GM12878 (cell line): ENCODE measurements around the gene SIK2. TPM values are rescaled to one million over a fixed set of nuclear protein-coding genes. Genes with fewer than 3 reads are reported as not detected.

Source experiments
- ATAC-seq: fragments of 200-7000 bp; cut with Tn5 transposase; 3 replicates; pipeline ENCODE4 v1.9.1; 2020; ENCODE audit warnings: mild to moderate bottlenecking, moderate library complexity
- BruUV-seq: library from RNA; stranded (reverse); fragments of 400-500 nt; replicated peaks from 2 replicates; lab custom pipeline; 2021; lab: Mats Ljungman, UMichigan
- CTCF ChIA-PET: fragments of 300-600 bp; sonication (Branson Sonifier 250); formaldehyde crosslinking; extraction: SDS; loops from one replicate; lab custom pipeline; 2021; ENCODE audit warnings: inconsistent platforms; lab: Yijun Ruan, JAX
- POLR2A ChIA-PET: fragments of 350-600 bp; formaldehyde crosslinking; extraction: SDS; loops from one replicate; lab custom pipeline; 2021; ENCODE audit warnings: inconsistent platforms; lab: Charles Lee
- RAD21 ChIA-PET: fragments of 300-600 bp; sonication (Branson Sonifier 250); formaldehyde crosslinking; loops from one replicate; lab custom pipeline; 2023; ENCODE audit warnings: antibody characterized with exemption; ENCODE audit not compliant: unreplicated experiment; lab: Charles Lee
- SMC1A ChIA-PET: fragments of 300-600 bp; sonication (Branson Sonifier 250); formaldehyde crosslinking; loops from one replicate; lab custom pipeline; 2023; ENCODE audit not compliant: unreplicated experiment, uncharacterized antibody; lab: Charles Lee
- DNase-seq: peaks from one replicate; pipeline ENCODE4 v3.0.0-alpha.2; 2011; ENCODE audit warnings: low read depth, low spot score
- FAIRE-seq: peaks from 3 replicates; lab custom pipeline; 2011; peaks lifted over from hg19 to GRCh38; lab: Jason Lieb, UNC
- H2AFZ ChIP-seq: 2 replicates; pipeline ENCODE4 v1.6.0; 2011; ENCODE audit warnings: low read depth, low read length, control low read depth; ENCODE audit not compliant: control insufficient read depth
- H3K27ac ChIP-seq: 2 replicates; pipeline ENCODE4 v1.5.1; 2011; ENCODE audit warnings: control low read depth; ENCODE audit not compliant: control insufficient read depth, insufficient read depth
- H3K27me3 ChIP-seq, 2 experiments: replicated peaks in 1 of 2; 2 replicates each; pipeline versions ENCODE4 v1.6.0 to v1.6.1; 2011; ENCODE audit warnings: low read length in 1 of 2; ENCODE audit not compliant: control insufficient read depth in 2 of 2, insufficient read depth in 2 of 2
- H3K36me3 ChIP-seq, 2 experiments: 2 replicates each; pipeline ENCODE4 v1.5.1; 2011; ENCODE audit warnings: low read length in 1 of 2; ENCODE audit not compliant: control insufficient read depth in 2 of 2, insufficient read depth in 2 of 2
- H3K4me1 ChIP-seq: 2 replicates; pipeline ENCODE4 v1.6.1; 2011; ENCODE audit warnings: mild to moderate bottlenecking, low read length, moderate library complexity, mixed read lengths; ENCODE audit not compliant: control insufficient read depth, insufficient read depth
- H3K4me2 ChIP-seq: 2 replicates; pipeline ENCODE4 v1.6.0; 2011; ENCODE audit warnings: control low read depth; ENCODE audit not compliant: control insufficient read depth, insufficient read depth
- H3K4me3 ChIP-seq: fragments of 200-600 bp; sonication (generic); 2 replicates; pipeline ENCODE4 v1.5.1; 2016
- H3K79me2 ChIP-seq: 2 replicates; pipeline ENCODE4 v1.6.0; 2011; ENCODE audit warnings: low read length; ENCODE audit not compliant: control insufficient read depth, insufficient read depth
- H3K9ac ChIP-seq: 2 replicates; pipeline ENCODE4 v1.8.0; 2011; ENCODE audit warnings: low read length, control low read depth, mixed read lengths; ENCODE audit not compliant: control insufficient read depth, insufficient read depth
- H3K9me3 ChIP-seq: replicated peaks from 3 replicates; pipeline ENCODE4 v1.5.1; 2011; ENCODE audit warnings: mild to moderate bottlenecking, low read length; ENCODE audit not compliant: control insufficient read depth, insufficient read depth
- H4K20me1 ChIP-seq: 2 replicates; pipeline ENCODE4 v1.6.0; 2011; ENCODE audit not compliant: control insufficient read depth, insufficient read depth
- POLR2A ChIP-seq: IDR thresholded peaks from 2 replicates; pipeline ENCODE4 v1.6.1; 2011; ENCODE audit warnings: low read depth, mild to moderate bottlenecking, low read length
- SIN3A ChIP-seq: IDR thresholded peaks from 2 replicates; pipeline ENCODE4 v1.6.1; 2012; ENCODE audit warnings: low read depth, low read length, improper control_type of control experiment
- SPI1 ChIP-seq: IDR thresholded peaks from 2 replicates; pipeline ENCODE4 v1.6.1; 2011; ENCODE audit warnings: low read depth, mild to moderate bottlenecking, low read length, moderate library complexity, borderline replicate concordance; ENCODE audit not compliant: insufficient read depth
- SUPT20H ChIP-seq: IDR thresholded peaks from 2 replicates; pipeline ENCODE4 v1.6.1; 2011; ENCODE audit warnings: low read depth, mild to moderate bottlenecking, low read length, moderate library complexity, borderline replicate concordance; ENCODE audit not compliant: control insufficient read depth
- WGBS: methylation state at CpG from one replicate; pipeline ENCODE4 v1.1.6; 2016; ENCODE audit warnings: low lambda C conversion rate; ENCODE audit not compliant: insufficient replicate concordance, insufficient coverage; ENCODE audit errors: missing lambda C conversion rate; 5-methylcytosine and 5-hydroxymethylcytosine counted together
- in situ Hi-C: fragments of 300-500 bp; cut with MboI; formaldehyde crosslinking; loops from 9 replicates; pipeline ENCODE4 v1.14.3; 2018; ENCODE audit warnings: mixed read lengths
- intact Hi-C: fragments of 100-400 bp; cut with micrococcal nuclease; formaldehyde crosslinking; loops from one replicate; pipeline ENCODE4 v1.14.2; 2022; ENCODE audit not compliant: unreplicated experiment
- polyA plus RNA-seq, 11 experiments: library from polyadenylated mRNA; depleted of rRNA in 4 of 11; unstranded in 6 of 11; stranded (reverse) in 5 of 11; fragments of >200 nt; fragmentation: Nextera tagmentation in 4 of 11; fragmentation: Illumina TruSeq in 1 of 11; extraction: Ambion mirVana in 4 of 11; extraction: Trizol in 1 of 11; gene quantifications; 1 replicate in 1 of 11; 2 replicates in 10 of 11; pipeline versions ENCODE4 v1.2.1 to v1.2.3, GENCODE V29; 2011 to 2016; ENCODE audit warnings: inconsistent platforms in 2 of 11, missing spikeins in 2 of 11, low read depth in 1 of 11
- total RNA-seq, 4 experiments: library from RNA; depleted of rRNA in 3 of 4; stranded (reverse); fragments of >200 nt in 3 of 4; fragmentation: Illumina TruSeq in 1 of 4; extraction: Trizol in 1 of 4; gene quantifications; 2 replicates each; pipeline versions ENCODE4 v1.2.1 to v1.2.3, GENCODE V29; 2013 to 2021
- TF ChIP-seq, protein P1 (sequence below): IDR thresholded peaks from 2 replicates; pipeline ENCODE4 v1.6.1; 2011; ENCODE audit warnings: low read depth, low read length, improper control_type of control experiment, borderline replicate concordance
- TF ChIP-seq, protein P2 (sequence below): fragments of 450-650 bp; formaldehyde crosslinking; IDR thresholded peaks from 2 replicates; pipeline ENCODE4 v1.4.0; 2020; ENCODE audit warnings: mild to moderate bottlenecking, moderate library complexity
- TF ChIP-seq, protein P3 (sequence below): fragments of 150-350 bp; IDR thresholded peaks from 2 replicates; pipeline ENCODE4 v1.6.1; 2014; ENCODE audit warnings: mild to moderate bottlenecking, low read depth, low read length

The SIK2 gene
- total and polyA plus RNA-seq, 10 of the 15 experiments (the other 5 are each of a cell fraction or from before 2014, with no cell fraction given), result 0.97 to 14.2 (median 4.5) TPM

DNA sequence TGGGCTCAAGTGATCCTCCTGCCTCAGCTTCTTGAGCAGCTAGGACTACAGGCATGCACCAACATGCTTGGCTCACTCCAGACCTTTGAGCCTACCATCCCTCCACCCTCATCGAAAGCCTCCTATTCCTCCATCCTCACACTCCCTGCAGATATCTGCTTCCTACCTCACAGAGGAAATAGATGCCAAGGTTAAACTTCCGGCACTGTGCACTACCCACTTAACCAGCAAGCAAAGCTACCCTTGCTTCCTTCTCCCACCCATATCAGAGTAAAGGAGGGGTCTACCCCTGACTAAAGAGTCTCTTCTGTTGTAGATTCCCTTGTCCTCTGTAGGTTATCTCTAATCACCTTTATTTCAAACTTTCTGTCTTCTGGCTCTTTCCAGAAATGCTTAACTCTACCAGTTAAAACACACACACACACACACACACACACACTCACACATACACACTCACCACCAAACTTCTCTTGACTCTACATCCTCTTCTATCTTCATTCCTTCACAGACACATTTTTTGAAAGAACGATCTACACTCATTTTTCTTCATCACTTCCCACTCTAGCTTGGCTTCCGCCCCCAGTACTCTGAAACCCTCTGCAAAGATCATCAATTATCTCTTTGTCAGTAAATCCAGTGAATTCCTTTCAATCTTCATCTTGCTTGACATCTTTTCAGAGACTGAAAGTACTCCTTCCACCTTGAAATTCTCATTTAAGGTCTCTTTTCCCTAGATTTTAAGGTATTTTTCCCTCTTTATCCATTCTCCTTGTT lies 10.9 kb upstream of the SIK2 start:
- no peak for ATAC-seq
- Histone ChIP-seq H2AFZ (no peak overlapping the region), H3K36me3 (no peaks in the 10 kb centered on the region), H3K79me2 (no peaks in the 10 kb centered on the region), H3K9ac (no peak overlapping the region), H3K4me2 (no peak overlapping the region), H3K9me3 (no peaks in the 10 kb centered on the region), H3K4me3 (no peak overlapping the region), H3K27ac (no peak overlapping the region), H4K20me1 (no peaks in the 10 kb centered on the region), H3K27me3 (no peaks in the 10 kb centered on the region; a peak in 2 of 4 replicates), H3K4me1 (no peaks in the 10 kb centered on the region)
- TF ChIP-seq, protein P1, sequence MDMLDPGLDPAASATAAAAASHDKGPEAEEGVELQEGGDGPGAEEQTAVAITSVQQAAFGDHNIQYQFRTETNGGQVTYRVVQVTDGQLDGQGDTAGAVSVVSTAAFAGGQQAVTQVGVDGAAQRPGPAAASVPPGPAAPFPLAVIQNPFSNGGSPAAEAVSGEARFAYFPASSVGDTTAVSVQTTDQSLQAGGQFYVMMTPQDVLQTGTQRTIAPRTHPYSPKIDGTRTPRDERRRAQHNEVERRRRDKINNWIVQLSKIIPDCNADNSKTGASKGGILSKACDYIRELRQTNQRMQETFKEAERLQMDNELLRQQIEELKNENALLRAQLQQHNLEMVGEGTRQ, result no peak
- TF ChIP-seq POLR2A (no peak), SUPT20H (no peak), SPI1 (no peak), SIN3A (no peak)
- TF ChIP-seq, protein P2, sequence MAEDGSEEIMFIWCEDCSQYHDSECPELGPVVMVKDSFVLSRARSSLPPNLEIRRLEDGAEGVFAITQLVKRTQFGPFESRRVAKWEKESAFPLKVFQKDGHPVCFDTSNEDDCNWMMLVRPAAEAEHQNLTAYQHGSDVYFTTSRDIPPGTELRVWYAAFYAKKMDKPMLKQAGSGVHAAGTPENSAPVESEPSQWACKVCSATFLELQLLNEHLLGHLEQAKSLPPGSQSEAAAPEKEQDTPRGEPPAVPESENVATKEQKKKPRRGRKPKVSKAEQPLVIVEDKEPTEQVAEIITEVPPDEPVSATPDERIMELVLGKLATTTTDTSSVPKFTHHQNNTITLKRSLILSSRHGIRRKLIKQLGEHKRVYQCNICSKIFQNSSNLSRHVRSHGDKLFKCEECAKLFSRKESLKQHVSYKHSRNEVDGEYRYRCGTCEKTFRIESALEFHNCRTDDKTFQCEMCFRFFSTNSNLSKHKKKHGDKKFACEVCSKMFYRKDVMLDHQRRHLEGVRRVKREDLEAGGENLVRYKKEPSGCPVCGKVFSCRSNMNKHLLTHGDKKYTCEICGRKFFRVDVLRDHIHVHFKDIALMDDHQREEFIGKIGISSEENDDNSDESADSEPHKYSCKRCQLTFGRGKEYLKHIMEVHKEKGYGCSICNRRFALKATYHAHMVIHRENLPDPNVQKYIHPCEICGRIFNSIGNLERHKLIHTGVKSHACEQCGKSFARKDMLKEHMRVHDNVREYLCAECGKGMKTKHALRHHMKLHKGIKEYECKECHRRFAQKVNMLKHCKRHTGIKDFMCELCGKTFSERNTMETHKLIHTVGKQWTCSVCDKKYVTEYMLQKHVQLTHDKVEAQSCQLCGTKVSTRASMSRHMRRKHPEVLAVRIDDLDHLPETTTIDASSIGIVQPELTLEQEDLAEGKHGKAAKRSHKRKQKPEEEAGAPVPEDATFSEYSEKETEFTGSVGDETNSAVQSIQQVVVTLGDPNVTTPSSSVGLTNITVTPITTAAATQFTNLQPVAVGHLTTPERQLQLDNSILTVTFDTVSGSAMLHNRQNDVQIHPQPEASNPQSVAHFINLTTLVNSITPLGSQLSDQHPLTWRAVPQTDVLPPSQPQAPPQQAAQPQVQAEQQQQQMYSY (CRISPR knock-in tag), result no peak
- TF ChIP-seq, protein P3, sequence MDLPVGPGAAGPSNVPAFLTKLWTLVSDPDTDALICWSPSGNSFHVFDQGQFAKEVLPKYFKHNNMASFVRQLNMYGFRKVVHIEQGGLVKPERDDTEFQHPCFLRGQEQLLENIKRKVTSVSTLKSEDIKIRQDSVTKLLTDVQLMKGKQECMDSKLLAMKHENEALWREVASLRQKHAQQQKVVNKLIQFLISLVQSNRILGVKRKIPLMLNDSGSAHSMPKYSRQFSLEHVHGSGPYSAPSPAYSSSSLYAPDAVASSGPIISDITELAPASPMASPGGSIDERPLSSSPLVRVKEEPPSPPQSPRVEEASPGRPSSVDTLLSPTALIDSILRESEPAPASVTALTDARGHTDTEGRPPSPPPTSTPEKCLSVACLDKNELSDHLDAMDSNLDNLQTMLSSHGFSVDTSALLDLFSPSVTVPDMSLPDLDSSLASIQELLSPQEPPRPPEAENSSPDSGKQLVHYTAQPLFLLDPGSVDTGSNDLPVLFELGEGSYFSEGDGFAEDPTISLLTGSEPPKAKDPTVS, result no peak
- FAIRE-seq, result no peak
- SMC1A ChIA-PET, result interaction anchor here (1.0 to 2.4 kb wide), 3 partner anchors 16 to 249 kb away, joined by 3 to 8 read pairs (median 3); no protein-coding TSS in a partner anchor
- no TSS peak for BruUV-seq
- intact Hi-C loops, result no loop called here
- CTCF ChIA-PET, result interaction anchor here (1.0 kb wide), 1 partner anchor 25 kb away, joined by 4 read pairs; no protein-coding TSS in a partner anchor
- RAD21 ChIA-PET, result interaction anchor here (1.3 to 7.3 kb wide), 2 partner anchors 136 to 187 kb away, joined by 3 to 65 read pairs; no protein-coding TSS in a partner anchor
- WGBS, result 56% methylated on average over 4 of the region's 4 CpGs
- DNase-seq, result no peak
- POLR2A ChIA-PET, result no interaction called here
- in situ Hi-C loops, result no loop called here
